Endothelial cell of umbilical vein (primary cell): ENCODE data around the gene CYREN. TPM values are rescaled to one million over a fixed set of nuclear protein-coding genes. Genes with fewer than 3 reads are reported as not detected.

Experiments
- BruUV-seq: library from RNA; stranded (reverse); fragments of 400-500 nt; replicated peaks from 2 replicates; lab custom pipeline; 2021; lab: Mats Ljungman, UMichigan
- CTCF ChIA-PET: fragments of 300-600, 350-600 bp; sonication (Branson Sonifier 250); formaldehyde crosslinking; loops from one replicate; lab custom pipeline; 2021; ENCODE audit warnings: antibody characterized with exemption, inconsistent platforms; lab: Charles Lee
- POLR2A ChIA-PET: fragments of 300-600, 350-600 bp; sonication (Branson Sonifier 250); formaldehyde crosslinking; loops from one replicate; lab custom pipeline; 2021; ENCODE audit warnings: antibody characterized with exemption, inconsistent platforms; lab: Charles Lee
- DNase-seq: peaks from one replicate; pipeline ENCODE4 v3.0.0-alpha.2; 2011; ENCODE audit warnings: low read depth, low spot score
- FAIRE-seq: peaks from 2 replicates; lab custom pipeline; 2011; peaks lifted over from hg19 to GRCh38; lab: Jason Lieb, UNC
- H2AFZ ChIP-seq: 2 replicates; pipeline ENCODE4 v1.6.0; 2012; ENCODE audit warnings: low read depth, low read length, control low read depth, inconsistent platforms
- H3K27ac ChIP-seq: 2 replicates; pipeline ENCODE4 v1.5.1; 2011; ENCODE audit warnings: low read depth, mild to moderate bottlenecking, control low read depth, low read length, moderate library complexity; ENCODE audit not compliant: insufficient read depth
- H3K27me3 ChIP-seq, 2 experiments: 2 replicates each; pipeline versions ENCODE4 v1.6.0 to v1.6.1; 2011; ENCODE audit warnings: low read length in 2 of 2, mixed read lengths in 1 of 2; ENCODE audit not compliant: control insufficient read depth in 2 of 2, insufficient read depth in 2 of 2
- H3K36me3 ChIP-seq, 2 experiments: 2 replicates in 1 of 2; 3 replicates in 1 of 2; pipeline ENCODE4 v1.5.1; 2011; ENCODE audit warnings: low read length in 2 of 2, mild to moderate bottlenecking in 1 of 2, moderate library complexity in 1 of 2; ENCODE audit not compliant: control insufficient read depth in 2 of 2, insufficient read depth in 2 of 2; ENCODE audit errors: extremely low read depth in 1 of 2
- H3K4me1 ChIP-seq: 3 replicates; pipeline ENCODE4 v1.5.1; 2011; ENCODE audit warnings: mild to moderate bottlenecking, low read length; ENCODE audit not compliant: control insufficient read depth, insufficient read depth; ENCODE audit errors: extremely low read depth
- H3K4me2 ChIP-seq: 2 replicates; pipeline ENCODE4 v1.6.1; 2011; ENCODE audit warnings: low read length, control low read depth, mixed read lengths; ENCODE audit not compliant: insufficient read depth
- H3K4me3 ChIP-seq, 3 experiments: fragments of 200-600 bp in 1 of 3; sonication (generic), shearing (Covaris generic) in 1 of 3; replicated peaks in 1 of 3; 2 replicates each; pipeline ENCODE4 v1.5.1; 2011 to 2016; ENCODE audit warnings: control low read depth in 3 of 3, low read length in 3 of 3, mild to moderate bottlenecking in 2 of 3, inconsistent platforms in 1 of 3, low read depth in 1 of 3, moderate library complexity in 1 of 3; ENCODE audit not compliant: insufficient read depth in 1 of 3
- H3K79me2 ChIP-seq: 2 replicates; pipeline ENCODE4 v1.6.0; 2012; ENCODE audit warnings: low read length, inconsistent platforms; ENCODE audit not compliant: control insufficient read depth, insufficient read depth
- H3K9ac ChIP-seq: replicated peaks from 2 replicates; pipeline ENCODE3; 2011; ENCODE audit warnings: low read length, control low read depth; ENCODE audit not compliant: insufficient read depth; ENCODE audit errors: extremely low read depth
- H3K9me1 ChIP-seq: replicated peaks from 3 replicates; pipeline ENCODE4 v1.6.0; 2011; ENCODE audit warnings: mild to moderate bottlenecking, low read length; ENCODE audit not compliant: control insufficient read depth, insufficient read depth; ENCODE audit errors: extremely low read depth
- H3K9me3 ChIP-seq: replicated peaks from 2 replicates; pipeline ENCODE4 v1.5.1; 2012; ENCODE audit warnings: low read length, inconsistent platforms; ENCODE audit not compliant: control insufficient read depth, insufficient read depth
- H4K20me1 ChIP-seq: replicated peaks from 2 replicates; pipeline ENCODE3; 2011; ENCODE audit warnings: mild to moderate bottlenecking, low read length; ENCODE audit not compliant: control insufficient read depth, insufficient read depth; ENCODE audit errors: extremely low read depth
- EZH2 ChIP-seq: IDR thresholded peaks from 2 replicates; pipeline ENCODE4 v1.6.1; 2012; ENCODE audit warnings: borderline replicate concordance, low read depth, mild to moderate bottlenecking, moderate library complexity, low read length, inconsistent platforms; ENCODE audit not compliant: severe bottlenecking
- FOS ChIP-seq: IDR thresholded peaks from 2 replicates; pipeline ENCODE4 v1.6.1; 2011; ENCODE audit warnings: mild to moderate bottlenecking, low read length, moderate library complexity, borderline replicate concordance; ENCODE audit not compliant: insufficient read depth
- GATA2 ChIP-seq: IDR thresholded peaks from 2 replicates; pipeline ENCODE4 v1.7.0; 2011; ENCODE audit warnings: low read depth, mild to moderate bottlenecking, moderate library complexity, mixed read lengths, low read length; ENCODE audit not compliant: insufficient read length, insufficient read depth
- JUN ChIP-seq: IDR thresholded peaks from 2 replicates; pipeline ENCODE4 v1.6.1; 2011; ENCODE audit warnings: borderline replicate concordance, low read depth; ENCODE audit not compliant: insufficient read length, insufficient read depth
- MYC ChIP-seq: IDR thresholded peaks from one replicate; pipeline ENCODE4 v1.6.1; 2011; ENCODE audit warnings: mild to moderate bottlenecking, low read depth, low read length
- POLR2A ChIP-seq: IDR thresholded peaks from 2 replicates; pipeline ENCODE4 v1.6.1; 2012; ENCODE audit warnings: low read depth, mild to moderate bottlenecking, control low read depth, low read length
- POLR2AphosphoS5 ChIP-seq: IDR thresholded peaks from 2 replicates; pipeline ENCODE4 v1.6.1; 2012; ENCODE audit warnings: low read depth, mild to moderate bottlenecking, control low read depth, low read length, moderate library complexity; ENCODE audit not compliant: insufficient read depth
- dilution Hi-C: fragments of 300-500 bp; cut with MboI; formaldehyde crosslinking; loops from one replicate; pipeline ENCODE4 v1.15.0; 2019; ENCODE audit warnings: low sequenced_read_pairs; ENCODE audit not compliant: extremely low pct_ligation_motif_present
- intact Hi-C: fragments of 100-400 bp; cut with micrococcal nuclease; formaldehyde crosslinking; loops from one replicate; pipeline ENCODE4 v1.10.0; 2022
- polyA plus RNA-seq, 4 experiments: library from polyadenylated mRNA; depleted of rRNA in 3 of 4; stranded (reverse) in 3 of 4; unstranded in 1 of 4; fragments of >200 nt; gene quantifications; 2 replicates each; pipeline versions ENCODE4 v1.2.1 to v1.2.3, GENCODE V29; 2011 to 2012; ENCODE audit warnings: missing spikeins in 1 of 4
- total RNA-seq: library from RNA; stranded (reverse); gene quantifications from 2 replicates; pipeline ENCODE4 v1.2.3, GENCODE V29; 2021
- TF ChIP-seq, protein P1 (sequence below): IDR thresholded peaks from 2 replicates; pipeline ENCODE4 v1.6.1; 2011; ENCODE audit not compliant: insufficient read depth, insufficient read length
- TF ChIP-seq, protein P2 (sequence below), 2 donors: IDR thresholded peaks; 1 replicate in 1 of 2; 2 replicates in 1 of 2; pipeline ENCODE4 v1.5.1; 2011; ENCODE audit warnings: low read length in 2 of 2, mild to moderate bottlenecking in 2 of 2, moderate library complexity in 2 of 2, control low read depth in 1 of 2, inconsistent platforms in 1 of 2, low read depth in 1 of 2; ENCODE audit not compliant: insufficient read depth in 1 of 2; ENCODE audit errors: extremely low read depth in 1 of 2

CYREN gene
- total and polyA plus RNA-seq, 2 donors (not counting 3 experiments of a cell fraction or from before 2014, with no cell fraction given), result 19.1 to 30.8 TPM

DNA sequence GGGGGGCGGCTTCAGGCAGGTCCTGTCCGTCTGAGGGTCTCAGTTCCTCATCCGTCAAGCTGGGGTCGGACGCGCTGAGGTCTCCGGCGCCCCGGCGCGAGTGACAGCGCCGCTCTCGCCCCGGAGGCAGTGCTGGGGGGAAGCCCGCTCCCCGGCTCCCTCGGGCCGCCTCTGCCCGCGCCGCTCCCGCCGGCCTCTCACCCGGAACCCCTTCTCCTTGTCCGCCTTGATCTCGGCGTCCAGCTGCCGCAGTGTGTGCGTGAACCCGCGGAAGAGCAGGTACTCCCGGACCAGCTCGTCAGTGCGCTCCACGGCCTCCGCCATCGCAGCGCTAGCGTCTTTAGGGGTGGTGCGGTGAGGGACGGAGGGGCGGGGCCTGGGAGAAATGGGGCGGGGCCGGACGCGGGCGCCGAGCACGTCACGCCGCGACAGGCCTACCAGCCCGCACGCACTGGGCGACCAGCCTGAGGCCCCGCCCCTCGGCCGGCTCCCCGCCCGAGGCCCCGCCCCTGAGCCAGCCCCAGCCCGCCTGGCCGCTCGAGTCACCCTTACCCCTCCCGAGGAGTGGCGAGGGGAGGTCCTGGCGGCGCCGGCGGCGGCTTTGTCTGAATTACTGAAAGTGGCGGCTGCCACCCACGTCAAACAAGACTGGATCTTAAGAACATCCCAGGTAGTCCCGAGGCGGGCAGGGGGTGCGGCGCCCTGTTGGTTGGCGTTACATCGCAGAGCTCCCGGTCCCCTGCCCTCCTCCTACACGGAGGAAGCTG lies 40.9 kb upstream of the CYREN start, which contains the start of gene WDR91:
Gene WDR91, minus strand, starts transcription at position 348 of the 767 bp plus-strand sequence. Its CDS starts 24 bp downstream, at position 324.
- CTCF ChIA-PET, result interaction anchor here (1.0 to 2.8 kb wide), 5 partner anchors 10 to 63 kb away, joined by 3 to 8 read pairs (median 4); partner anchors contain the start of gene CYREN
- no TSS peak for BruUV-seq
- no peaks in the 10 kb centered on the region for H3K9me3 ChIP-seq
- DNase-seq (peak; percentile 97), FAIRE-seq (peak; percentile 80)
- peak within 1 kb of the TSS; percentile 100 for H2AFZ ChIP-seq
- peak within 1 kb of the TSS; percentile 100 for H3K4me2 ChIP-seq
- dilution Hi-C loops, result no loop called here
- no peaks in the 10 kb centered on the region for H3K9me1 ChIP-seq
- no peaks in the 10 kb centered on the region for H3K36me3 ChIP-seq
- H3K4me1 ChIP-seq, result peaks cover 8% of the 10 kb centered on the region
- peak within 1 kb of the TSS; percentile 93 for H3K27ac ChIP-seq
- TF ChIP-seq EZH2 (no peak), GATA2 (no peak), JUN (no peak), POLR2AphosphoS5 (peak; percentile 70), POLR2A (peak; percentile 77), MYC (no peak), FOS (no peak)
- TF ChIP-seq, protein P1, sequence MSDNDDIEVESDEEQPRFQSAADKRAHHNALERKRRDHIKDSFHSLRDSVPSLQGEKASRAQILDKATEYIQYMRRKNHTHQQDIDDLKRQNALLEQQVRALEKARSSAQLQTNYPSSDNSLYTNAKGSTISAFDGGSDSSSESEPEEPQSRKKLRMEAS, result no peak
- TF ChIP-seq, protein P2, sequence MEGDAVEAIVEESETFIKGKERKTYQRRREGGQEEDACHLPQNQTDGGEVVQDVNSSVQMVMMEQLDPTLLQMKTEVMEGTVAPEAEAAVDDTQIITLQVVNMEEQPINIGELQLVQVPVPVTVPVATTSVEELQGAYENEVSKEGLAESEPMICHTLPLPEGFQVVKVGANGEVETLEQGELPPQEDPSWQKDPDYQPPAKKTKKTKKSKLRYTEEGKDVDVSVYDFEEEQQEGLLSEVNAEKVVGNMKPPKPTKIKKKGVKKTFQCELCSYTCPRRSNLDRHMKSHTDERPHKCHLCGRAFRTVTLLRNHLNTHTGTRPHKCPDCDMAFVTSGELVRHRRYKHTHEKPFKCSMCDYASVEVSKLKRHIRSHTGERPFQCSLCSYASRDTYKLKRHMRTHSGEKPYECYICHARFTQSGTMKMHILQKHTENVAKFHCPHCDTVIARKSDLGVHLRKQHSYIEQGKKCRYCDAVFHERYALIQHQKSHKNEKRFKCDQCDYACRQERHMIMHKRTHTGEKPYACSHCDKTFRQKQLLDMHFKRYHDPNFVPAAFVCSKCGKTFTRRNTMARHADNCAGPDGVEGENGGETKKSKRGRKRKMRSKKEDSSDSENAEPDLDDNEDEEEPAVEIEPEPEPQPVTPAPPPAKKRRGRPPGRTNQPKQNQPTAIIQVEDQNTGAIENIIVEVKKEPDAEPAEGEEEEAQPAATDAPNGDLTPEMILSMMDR (IDR thresholded peaks at IDR 0.05; ENCODE audit: extremely low read depth in 1 of 2, insufficient read depth in 1 of 2, low read depth in 1 of 2, low read length in 2 of 2), result no peak
- H3K9ac ChIP-seq, result peak within 1 kb of the TSS; percentile 93
- intact Hi-C loops, result loop anchor here (1.0 to 5.0 kb wide), 5 partner anchors 41 to 346 kb away; partner anchors contain the start of genes AGBL3, CNOT4, CYREN and NUP205
- H3K79me2 ChIP-seq, result no peaks in the 10 kb centered on the region
- H4K20me1 ChIP-seq, result no peaks in the 10 kb centered on the region
- no peaks in the 10 kb centered on the region for H3K27me3 ChIP-seq
- peak within 1 kb of the TSS; percentile 86 to 94 (median 91) for H3K4me3 ChIP-seq
- POLR2A ChIA-PET, result no interaction called here
